KOPT-K1 (cell line): ENCODE measurements around the gene C10orf71.

Source experiments
- H3K27ac ChIP-seq: fragments of 200-600 bp; sonication (generic); 2 replicates; pipeline ENCODE4 v1.5.1; 2016; ENCODE audit warnings: antibody characterized with exemption, mild to moderate bottlenecking, low read depth, low read length; ENCODE audit not compliant: poor library complexity, severe bottlenecking
- H3K36me3 ChIP-seq: fragments of 200-600 bp; sonication (generic); 2 replicates; pipeline ENCODE4 v1.5.1; 2017; ENCODE audit warnings: antibody characterized with exemption, mild to moderate bottlenecking, low read length, moderate library complexity; ENCODE audit not compliant: insufficient read depth
- H3K9me3 ChIP-seq: fragments of 200-600 bp; sonication (generic); 2 replicates; pipeline ENCODE4 v1.5.1; 2017; ENCODE audit warnings: antibody characterized with exemption, low read length, mild to moderate bottlenecking; ENCODE audit not compliant: insufficient read depth, poor library complexity, severe bottlenecking

The C10orf71 gene

DNA sequence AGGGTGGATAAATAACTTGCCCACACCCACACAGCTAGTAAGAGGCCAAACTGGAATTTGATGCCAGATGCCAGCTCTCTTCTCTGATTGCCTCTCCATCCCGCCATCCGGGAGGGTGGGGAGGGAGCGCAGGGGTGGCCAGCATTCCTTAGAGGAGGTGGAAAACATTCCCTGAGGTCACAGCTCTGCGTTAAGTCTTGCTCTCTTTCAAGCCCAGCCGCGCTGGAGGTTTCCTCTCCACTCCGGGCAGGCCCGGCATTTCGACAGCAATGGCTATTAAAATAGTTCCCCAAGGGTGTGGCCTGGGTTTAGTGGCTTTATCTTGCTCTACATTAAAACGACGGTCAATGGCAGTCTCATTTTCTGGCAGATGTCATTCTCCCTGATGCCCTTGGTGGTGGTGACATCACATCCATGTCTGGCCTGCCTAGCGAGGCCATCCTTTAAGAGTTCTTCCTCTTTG is 16.1 kb upstream of the C10orf71 start:
- Histone ChIP-seq H3K9me3 (no peaks in the 10 kb centered on the region), H3K36me3 (no peaks in the 10 kb centered on the region), H3K27ac (no peak overlapping the region)

DNA sequence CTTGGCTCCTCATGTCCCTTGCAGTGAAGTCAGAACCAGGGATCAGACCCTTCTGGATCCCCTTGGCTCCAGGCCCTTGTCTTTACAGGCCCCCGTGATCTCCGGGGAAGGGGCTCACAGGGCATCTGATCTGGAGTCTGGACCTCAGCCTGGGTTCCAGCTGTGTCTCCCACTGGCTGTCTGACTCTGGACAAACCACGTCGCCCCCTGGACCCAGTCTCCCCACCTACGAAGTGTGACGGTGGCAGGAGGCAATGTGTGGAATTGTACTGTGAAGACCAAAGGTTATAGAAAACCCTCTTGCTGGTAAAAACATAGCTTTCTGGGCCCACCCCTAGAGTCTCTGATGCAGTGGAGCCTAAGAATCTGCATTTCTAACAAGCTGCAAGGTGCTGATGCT is 15.5 kb upstream of the C10orf71 start:
- Histone ChIP-seq H3K9me3 (no peaks in the 10 kb centered on the region), H3K27ac (no peak overlapping the region), H3K36me3 (no peaks in the 10 kb centered on the region)

DNA sequence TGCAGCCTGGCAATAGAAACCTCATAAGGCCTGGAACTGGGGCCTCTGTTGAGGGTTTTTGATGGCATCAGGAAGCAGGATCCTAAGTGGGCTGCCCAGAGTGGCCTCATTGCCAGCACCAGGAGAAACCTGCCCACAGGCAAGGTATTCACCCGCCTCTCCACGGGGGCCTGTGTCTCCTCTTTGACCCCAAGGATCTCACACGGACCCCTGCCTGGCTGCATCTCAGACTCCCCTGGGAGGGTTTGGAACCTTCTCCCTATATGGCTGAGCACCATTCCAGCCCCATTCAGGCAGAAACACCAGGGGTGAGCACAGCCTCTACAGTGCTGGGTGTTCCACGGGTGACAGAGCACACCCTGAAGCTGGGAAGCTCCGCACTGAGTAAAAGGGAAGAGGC is 14.6 kb upstream of the C10orf71 start:
- no peaks in the 10 kb centered on the region for H3K36me3 ChIP-seq
- H3K9me3 ChIP-seq = no peaks in the 10 kb centered on the region
- no peak overlapping the region for H3K27ac ChIP-seq

DNA sequence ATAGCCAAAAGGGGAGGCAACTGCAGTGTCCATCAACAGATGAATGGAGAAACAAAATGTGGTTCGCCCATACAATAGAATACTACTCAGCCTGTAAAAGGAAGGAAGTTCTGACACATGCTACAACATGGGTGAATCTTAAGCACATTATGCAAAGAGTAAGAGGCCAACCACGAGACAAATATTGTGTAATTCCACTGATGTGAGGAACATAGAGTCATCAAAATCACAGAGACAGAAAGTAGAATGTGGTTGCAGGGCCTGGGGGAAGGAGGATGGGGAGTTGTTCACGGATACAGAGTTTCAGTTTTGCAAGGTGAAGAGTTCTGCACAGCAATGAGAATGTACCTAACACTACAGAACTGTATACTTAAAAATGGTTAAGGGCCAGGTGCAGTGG is 13.7 kb upstream of the C10orf71 start:
- Histone ChIP-seq H3K9me3 (no peaks in the 10 kb centered on the region), H3K27ac (no peak overlapping the region), H3K36me3 (no peaks in the 10 kb centered on the region)

DNA sequence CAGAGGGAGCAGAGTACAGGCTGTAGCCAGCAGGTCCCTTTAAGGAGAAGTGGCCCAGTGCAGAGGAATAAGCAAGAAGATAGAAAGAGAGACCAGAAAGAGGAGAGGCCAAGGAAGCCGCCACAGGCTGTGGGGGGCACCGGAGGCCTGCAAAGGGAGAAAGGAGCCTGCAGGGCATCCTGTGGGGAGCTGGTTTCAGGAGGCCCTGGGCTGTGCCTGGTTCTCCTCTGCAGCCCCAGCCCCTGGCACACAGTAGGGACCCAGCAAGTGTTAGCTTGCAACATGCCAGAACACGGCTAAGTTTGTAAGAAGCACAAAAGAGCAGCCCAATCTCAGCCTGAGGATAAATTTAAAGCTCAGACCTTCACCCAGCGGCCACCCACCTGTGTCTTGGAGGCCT is 12.3 kb upstream of the C10orf71 start:
- no peaks in the 10 kb centered on the region for H3K9me3 ChIP-seq
- no peak overlapping the region for H3K27ac ChIP-seq
- H3K36me3 ChIP-seq = no peaks in the 10 kb centered on the region

DNA sequence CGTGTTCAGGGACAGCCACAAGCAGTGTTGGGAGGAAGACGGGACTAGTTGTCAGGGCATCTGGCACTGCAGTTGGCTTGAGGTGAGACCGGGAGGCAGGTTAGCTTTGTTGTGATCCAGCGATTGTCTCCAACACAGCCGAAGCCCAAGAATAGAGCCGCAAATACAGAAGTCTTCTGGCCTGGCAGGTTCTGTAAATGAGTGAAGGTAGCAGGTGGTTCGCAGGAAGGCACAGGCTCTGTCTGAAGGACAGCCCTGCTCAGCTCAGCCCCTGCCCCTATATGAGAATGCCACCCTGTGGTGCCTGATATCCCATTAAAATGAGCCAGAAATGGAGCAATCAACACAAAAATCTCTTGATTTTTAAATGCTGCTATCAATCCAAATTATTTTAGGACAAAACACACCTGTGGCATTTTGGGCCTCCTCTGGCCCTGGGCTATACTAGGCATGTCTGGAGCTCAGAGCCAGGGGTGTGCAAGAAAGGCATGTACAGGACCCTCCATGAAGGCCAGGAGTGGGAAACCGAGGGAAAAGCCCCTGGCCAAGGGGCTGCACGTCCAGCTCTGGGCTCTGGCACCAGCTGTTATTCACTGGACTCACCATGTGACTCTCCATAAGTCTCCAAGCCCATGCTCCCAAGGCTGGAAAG is 11.2 kb upstream of the C10orf71 start:
- Histone ChIP-seq H3K36me3 (no peaks in the 10 kb centered on the region), H3K9me3 (no peaks in the 10 kb centered on the region), H3K27ac (no peak overlapping the region)

DNA sequence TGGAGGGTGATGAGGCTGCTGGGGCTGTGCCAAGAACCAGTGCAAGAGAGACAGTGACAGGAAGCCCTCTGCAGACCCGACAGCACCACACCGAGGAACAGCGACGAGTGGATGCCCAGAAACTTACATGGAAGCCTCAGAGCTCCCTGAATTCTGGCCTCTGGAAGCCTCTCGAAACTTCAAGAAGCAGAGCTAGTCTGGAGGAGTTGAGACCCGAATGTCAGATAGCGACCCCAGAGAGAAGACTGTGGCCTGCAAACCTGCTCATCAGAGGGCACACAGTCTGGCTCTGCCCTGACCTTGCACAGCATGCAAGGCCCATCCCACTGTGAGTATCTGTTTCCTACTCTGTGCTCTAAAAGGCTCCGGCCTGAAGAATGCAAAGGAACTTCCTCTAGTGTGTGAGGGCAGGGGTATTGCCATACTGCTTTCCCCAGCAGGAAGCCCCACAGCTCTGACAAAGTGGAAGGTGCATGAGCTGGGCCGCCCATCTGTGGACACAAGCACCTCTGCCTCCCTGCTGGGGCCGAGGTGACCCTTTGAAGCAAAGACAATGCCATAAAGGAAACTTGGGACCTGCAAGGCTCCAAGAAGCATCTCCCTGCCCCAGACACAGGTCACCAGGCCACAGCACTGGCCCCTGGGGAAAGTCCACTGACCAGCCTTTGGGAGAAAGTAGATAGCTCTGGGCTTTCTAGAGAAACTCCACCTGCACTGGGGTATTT is 10.5 kb upstream of the C10orf71 start:
- Histone ChIP-seq H3K9me3 (no peaks in the 10 kb centered on the region), H3K27ac (no peak overlapping the region), H3K36me3 (no peaks in the 10 kb centered on the region)

DNA sequence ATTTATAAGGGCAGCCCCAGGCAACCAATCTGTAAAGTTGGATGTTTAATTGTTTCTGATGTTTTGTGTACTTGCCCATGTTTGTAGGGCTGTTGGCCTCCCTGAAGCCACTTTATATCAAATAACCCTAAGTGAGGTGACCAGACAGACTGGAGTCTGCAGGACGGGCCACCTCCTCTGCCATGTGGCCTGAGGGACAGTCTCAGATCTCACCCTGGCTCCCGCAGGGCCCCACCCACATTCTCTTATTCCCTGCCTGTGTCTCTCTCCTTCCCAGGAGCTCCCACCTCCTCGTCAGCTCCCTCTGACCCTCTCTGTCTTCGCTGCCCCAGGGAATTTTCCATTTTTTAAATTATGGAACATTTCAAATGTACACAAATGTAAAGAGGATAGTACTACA is 9.5 kb upstream of the C10orf71 start:
- no peaks in the 10 kb centered on the region for H3K36me3 ChIP-seq
- H3K27ac ChIP-seq = no peak overlapping the region
- H3K9me3 ChIP-seq = no peaks in the 10 kb centered on the region

DNA sequence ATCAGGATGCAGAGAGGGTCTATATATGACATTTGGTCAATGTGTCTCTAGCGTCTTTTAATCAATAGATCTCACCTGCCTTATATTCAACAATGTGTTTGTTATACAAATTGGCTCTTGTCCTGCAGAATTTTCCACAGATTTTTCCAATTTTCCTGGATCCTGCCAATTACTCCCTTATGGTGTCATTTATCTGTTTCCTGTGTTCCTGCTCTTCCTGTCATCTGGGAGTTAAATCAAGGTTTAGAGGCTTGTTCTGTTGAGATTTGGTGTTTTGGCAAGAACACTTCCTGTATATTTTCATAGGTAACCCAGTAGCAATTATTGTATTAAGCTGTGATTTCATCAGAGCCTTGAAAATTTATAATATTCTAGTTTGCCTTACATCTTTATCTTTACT is 8.8 kb upstream of the C10orf71 start:
- H3K9me3 ChIP-seq = no peaks in the 10 kb centered on the region
- no peak overlapping the region for H3K27ac ChIP-seq
- no peaks in the 10 kb centered on the region for H3K36me3 ChIP-seq

DNA sequence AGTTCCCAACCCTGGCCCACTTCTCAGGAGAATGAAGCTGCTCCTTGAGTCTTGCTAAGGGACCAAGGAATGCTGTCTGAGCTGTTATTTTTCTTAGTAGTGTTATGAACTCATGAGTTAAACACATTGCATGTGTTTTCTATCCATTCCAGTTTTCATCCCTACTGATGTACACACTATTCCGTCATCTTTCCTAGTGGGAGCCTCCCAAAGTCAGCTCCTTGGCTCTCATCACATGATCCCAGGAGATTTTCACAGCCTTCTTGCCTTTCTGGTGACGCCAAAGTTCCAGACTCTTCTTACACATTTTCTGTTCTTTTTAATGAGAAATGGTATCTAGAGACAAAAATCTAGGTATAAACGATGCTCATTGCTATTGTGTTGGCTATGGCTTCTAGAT is 8.4 kb upstream of the C10orf71 start:
- Histone ChIP-seq H3K36me3 (no peaks in the 10 kb centered on the region), H3K9me3 (no peaks in the 10 kb centered on the region), H3K27ac (no peak overlapping the region)

DNA sequence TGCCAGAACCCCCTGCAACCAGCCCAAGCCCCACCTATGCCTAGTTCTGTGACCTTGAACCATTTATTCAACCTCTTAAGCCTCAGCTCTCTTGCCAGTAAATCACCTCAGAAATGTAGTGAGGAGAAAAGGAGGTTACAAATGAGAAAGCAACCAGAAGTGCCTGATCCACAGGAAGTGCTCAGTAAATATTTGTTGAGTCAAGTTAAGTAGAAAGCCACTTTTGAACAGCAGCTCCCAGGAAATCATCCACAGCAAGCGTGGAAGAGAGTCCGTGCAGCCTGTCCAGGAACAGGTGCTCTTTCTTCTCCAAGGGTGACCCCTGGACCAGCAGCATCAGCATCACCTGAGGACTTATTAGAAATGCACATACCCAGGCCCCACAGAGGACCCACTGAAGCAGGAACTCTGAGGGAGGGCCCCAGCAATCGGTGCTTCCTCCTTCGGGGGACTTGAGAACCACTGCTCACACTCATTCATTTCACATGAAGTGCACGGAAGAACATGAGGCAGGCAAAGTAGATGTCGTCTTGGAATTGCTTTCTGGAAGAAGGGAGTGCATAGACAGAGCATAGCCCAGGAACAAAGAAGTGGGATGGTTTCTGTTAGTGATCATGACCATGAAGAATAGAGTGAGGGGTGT is 6.3 kb upstream of the C10orf71 start:
- Histone ChIP-seq H3K36me3 (no peaks in the 10 kb centered on the region), H3K27ac (no peak overlapping the region), H3K9me3 (no peaks in the 10 kb centered on the region)

DNA sequence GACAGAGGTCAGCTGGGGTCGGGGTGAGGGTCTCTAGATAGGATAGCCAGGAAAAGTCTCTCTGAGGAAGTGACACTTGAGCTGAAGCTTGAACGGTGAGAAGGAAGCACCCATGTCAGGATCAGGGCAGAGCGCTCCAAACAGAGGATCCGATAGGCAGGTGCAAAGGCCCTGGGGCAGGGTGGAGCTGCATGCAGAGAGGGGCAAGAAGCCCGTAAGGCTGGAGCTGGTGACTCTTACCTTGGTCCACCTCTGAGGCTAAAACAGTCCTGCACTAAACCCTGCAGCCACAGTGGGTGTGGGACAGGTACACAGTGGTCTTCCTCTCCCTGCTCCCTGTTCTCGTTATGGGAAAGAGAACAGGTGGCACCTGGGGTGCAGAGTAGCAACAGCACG is 5.8 kb upstream of the C10orf71 start:
- H3K36me3 ChIP-seq = no peaks in the 10 kb centered on the region
- H3K27ac ChIP-seq = no peak overlapping the region
- no peaks in the 10 kb centered on the region for H3K9me3 ChIP-seq

DNA sequence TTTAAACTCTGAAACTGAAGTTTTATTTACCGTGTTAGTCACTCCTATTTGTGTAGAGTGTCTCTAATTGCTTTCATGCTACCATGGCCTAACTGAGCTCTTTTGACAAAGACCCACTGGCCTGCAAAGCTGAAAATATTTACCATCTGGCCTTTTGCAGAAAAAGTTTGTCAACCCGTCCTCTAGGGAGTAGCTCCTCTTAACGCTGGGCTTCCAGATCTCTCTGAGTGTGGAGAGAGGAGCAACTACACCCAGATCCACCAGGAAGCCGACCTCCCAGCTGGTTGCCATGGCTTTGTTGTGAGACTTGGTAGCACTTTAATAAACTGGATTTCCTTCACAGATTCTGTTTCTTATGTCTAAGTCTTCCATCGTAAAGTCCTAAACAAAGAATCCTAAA is 4.2 kb upstream of the C10orf71 start:
- H3K27ac ChIP-seq = no peak overlapping the region
- H3K36me3 ChIP-seq = no peaks in the 10 kb centered on the region
- no peaks in the 10 kb centered on the region for H3K9me3 ChIP-seq

DNA sequence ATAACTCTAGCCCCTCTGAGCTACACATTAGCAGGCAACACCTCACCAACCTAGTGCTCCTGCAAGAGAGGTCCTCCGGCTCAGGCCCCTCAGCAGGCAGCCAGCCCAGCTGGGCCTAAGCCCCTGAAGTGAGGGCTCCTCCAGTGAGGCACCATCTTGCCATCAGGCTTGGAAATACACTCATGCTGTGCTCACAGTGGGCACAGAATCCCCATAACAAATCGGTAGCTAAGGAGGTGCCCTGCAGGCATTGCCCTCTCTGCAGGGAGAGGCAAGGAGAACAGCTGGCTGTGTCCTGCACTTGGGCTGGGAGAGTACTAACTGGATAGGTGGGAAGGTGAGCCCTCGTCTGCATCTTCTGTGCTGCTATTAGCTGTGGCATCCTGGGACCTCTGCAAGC is 3.7 kb upstream of the C10orf71 start:
- Histone ChIP-seq H3K9me3 (no peaks in the 10 kb centered on the region), H3K36me3 (no peaks in the 10 kb centered on the region), H3K27ac (no peak overlapping the region)

DNA sequence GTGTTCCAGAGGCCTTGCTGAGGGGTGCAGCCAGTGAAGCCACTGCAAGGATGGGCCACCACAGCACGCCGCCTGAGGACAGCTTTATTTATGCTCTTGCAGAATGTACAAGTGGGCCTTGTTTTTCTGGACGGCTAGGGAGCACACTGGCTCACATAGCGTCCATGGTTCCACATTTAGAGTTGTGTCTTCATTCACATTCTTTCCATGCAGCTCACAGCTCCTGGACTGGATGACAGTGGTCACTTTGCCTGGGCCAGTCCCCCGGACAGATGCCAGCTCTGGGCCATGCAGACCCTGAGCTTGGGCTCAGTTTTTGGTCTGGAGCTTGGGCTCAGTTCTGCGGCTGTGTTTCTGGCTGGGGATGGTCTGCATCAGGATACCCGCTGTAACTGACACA is 2.6 kb upstream of the C10orf71 start:
- Histone ChIP-seq H3K36me3 (no peaks in the 10 kb centered on the region), H3K27ac (no peak overlapping the region)

DNA sequence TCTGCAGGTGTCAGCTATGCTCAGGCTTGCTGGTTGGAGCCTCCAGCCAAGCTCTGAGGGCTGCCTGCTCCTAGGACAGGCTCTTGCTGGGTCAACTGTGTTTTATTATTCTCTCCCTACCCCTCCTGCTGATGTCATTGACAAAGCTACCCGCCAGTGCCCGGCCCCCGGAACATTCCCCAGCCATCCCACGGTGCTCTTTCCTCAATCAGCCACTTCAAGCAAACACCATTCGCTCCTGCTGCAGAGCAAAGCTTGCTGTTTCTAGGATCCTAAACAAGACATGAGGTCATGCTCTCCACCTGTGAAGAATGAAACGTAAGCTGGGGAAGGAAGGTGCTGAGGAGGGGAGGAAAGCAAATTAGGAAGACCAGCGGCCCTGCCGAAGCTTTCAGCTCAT is 2.1 kb upstream of the C10orf71 start:
- Histone ChIP-seq H3K27ac (no peak overlapping the region), H3K36me3 (no peaks in the 10 kb centered on the region), H3K9me3 (no peaks in the 10 kb centered on the region)

More for the DNA sequence above, 2.6 kb upstream of the C10orf71 start:
- H3K9me3 ChIP-seq = no peaks in the 10 kb centered on the region
